Endothelial cell (in vitro differentiated cells): ENCODE results near the gene RNF215. TPM values are rescaled to one million over a fixed set of nuclear protein-coding genes. Genes with fewer than 3 reads are reported as not detected.
A peak's percentile ranks its signal among the peaks of the same experiment; 100 is the strongest.

Source experiments
- DNase-seq: peaks from one replicate; pipeline ENCODE4 v3.0.0; 2021; ENCODE audit warnings: low spot score
- H3K27ac Mint-ChIP-seq: one replicate; pipeline ENCODE4 v1.8.0; 2021; ENCODE audit warnings: mixed read lengths, inconsistent platforms; ENCODE audit not compliant: unreplicated experiment
- H3K27me3 Mint-ChIP-seq: one replicate; pipeline ENCODE4 v1.8.0; 2021; ENCODE audit warnings: mild to moderate bottlenecking, moderate library complexity, mixed read lengths, inconsistent platforms; ENCODE audit not compliant: unreplicated experiment
- H3K36me3 Mint-ChIP-seq: one replicate; pipeline ENCODE4 v1.8.0; 2021; ENCODE audit warnings: mild to moderate bottlenecking, low read depth, mixed read lengths, inconsistent platforms; ENCODE audit not compliant: unreplicated experiment
- H3K4me1 Mint-ChIP-seq: one replicate; pipeline ENCODE4 v1.8.0; 2021; ENCODE audit warnings: mild to moderate bottlenecking, mixed read lengths, inconsistent platforms; ENCODE audit not compliant: unreplicated experiment
- H3K4me3 Mint-ChIP-seq: one replicate; pipeline ENCODE4 v1.8.0; 2021; ENCODE audit warnings: mild to moderate bottlenecking, mixed read lengths, inconsistent platforms; ENCODE audit not compliant: unreplicated experiment
- H3K9me3 Mint-ChIP-seq: one replicate; pipeline ENCODE4 v1.8.0; 2021; ENCODE audit warnings: mixed read lengths, inconsistent platforms; ENCODE audit not compliant: unreplicated experiment
- long read RNA-seq: library from polyadenylated mRNA; unstranded; transcript quantifications from one replicate; pipeline ENCODE4 v2.0.0, GENCODE V29; 2020; ENCODE audit not compliant: unreplicated experiment
- total RNA-seq: library from RNA; stranded (reverse); fragmentation: NEBNext Ultra II Directional; extraction: Animal tissue kit (Norgen Biotek cat#: 25700); gene quantifications from one replicate; pipeline ENCODE4 v1.2.1, GENCODE V29; 2021; ENCODE audit not compliant: unreplicated experiment
- TF ChIP-seq, protein P1 (sequence below): fragments of 200-600 bp; sonication (generic); IDR thresholded peaks from one replicate; pipeline ENCODE4 v1.5.0; 2021; ENCODE audit warnings: antibody characterized with exemption; ENCODE audit not compliant: unreplicated experiment

The RNF215 gene
- total RNA-seq = 39.1 TPM
- long read RNA-seq, partial matches to known transcripts = 0 of 2 reads
- long read RNA-seq, other reads (novel, unspliced or antisense) = 2 of 2 reads

DNA sequence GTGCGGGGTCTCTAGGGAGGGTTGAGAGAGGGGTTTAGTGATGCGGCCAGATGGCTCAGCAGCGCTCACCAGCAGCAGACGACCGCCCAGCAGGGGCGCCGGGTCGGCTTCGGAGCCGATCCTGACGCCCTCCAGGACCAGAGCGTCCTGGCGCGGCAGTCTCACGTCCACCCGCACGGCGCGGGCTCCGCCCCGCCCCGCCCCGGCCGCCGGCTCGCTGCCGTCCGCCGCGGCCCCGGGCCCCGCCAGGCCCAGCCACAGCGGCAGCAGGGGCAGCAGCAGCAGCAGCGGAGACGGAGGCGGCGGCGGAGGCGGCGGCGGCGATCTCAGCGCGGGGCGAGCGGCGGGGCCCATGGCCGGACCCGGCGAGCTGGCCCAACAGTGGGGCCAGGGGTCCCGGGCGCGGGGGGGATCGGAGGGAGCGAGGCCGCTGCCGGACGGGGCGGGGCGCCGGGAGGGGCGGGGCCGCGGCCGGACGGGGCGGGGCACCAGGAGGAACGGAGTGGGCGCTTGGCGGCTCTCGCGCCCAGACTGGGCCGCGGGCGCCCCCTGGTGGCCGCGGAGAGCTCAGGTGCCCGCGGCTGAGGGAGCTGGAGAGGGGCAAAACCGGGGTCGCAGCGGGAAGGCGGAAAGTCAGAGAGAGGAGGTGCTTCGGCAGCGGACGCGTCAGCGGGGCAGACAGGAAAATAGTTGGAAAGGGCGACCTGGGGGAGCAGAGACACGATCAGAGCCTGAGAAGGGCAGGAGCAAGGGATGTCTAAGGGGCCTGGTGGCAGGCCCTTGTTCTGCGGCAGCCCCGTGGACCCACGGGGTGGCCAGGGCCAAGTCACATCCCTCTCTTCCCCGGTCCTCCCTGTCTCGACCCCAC lies at the start of gene RNF215:
Gene RNF215 (minus strand): TSS at position 452 of the 868 bp plus-strand sequence. CDS start 98 bp downstream, at position 354.
- DNase-seq = peak; percentile 96
- TF ChIP-seq, protein P1, sequence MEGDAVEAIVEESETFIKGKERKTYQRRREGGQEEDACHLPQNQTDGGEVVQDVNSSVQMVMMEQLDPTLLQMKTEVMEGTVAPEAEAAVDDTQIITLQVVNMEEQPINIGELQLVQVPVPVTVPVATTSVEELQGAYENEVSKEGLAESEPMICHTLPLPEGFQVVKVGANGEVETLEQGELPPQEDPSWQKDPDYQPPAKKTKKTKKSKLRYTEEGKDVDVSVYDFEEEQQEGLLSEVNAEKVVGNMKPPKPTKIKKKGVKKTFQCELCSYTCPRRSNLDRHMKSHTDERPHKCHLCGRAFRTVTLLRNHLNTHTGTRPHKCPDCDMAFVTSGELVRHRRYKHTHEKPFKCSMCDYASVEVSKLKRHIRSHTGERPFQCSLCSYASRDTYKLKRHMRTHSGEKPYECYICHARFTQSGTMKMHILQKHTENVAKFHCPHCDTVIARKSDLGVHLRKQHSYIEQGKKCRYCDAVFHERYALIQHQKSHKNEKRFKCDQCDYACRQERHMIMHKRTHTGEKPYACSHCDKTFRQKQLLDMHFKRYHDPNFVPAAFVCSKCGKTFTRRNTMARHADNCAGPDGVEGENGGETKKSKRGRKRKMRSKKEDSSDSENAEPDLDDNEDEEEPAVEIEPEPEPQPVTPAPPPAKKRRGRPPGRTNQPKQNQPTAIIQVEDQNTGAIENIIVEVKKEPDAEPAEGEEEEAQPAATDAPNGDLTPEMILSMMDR = peak; percentile 98
- Mint-ChIP-seq H3K4me1 (peaks cover 7% of the 10 kb centered on the region), H3K4me3 (peak within 1 kb of the TSS; percentile 91), H3K27me3 (peaks cover 7% of the 10 kb centered on the region), H3K27ac (peak within 1 kb of the TSS; percentile 82), H3K36me3 (peaks cover 4% of the 10 kb centered on the region), H3K9me3 (no peaks in the 10 kb centered on the region)

DNA sequence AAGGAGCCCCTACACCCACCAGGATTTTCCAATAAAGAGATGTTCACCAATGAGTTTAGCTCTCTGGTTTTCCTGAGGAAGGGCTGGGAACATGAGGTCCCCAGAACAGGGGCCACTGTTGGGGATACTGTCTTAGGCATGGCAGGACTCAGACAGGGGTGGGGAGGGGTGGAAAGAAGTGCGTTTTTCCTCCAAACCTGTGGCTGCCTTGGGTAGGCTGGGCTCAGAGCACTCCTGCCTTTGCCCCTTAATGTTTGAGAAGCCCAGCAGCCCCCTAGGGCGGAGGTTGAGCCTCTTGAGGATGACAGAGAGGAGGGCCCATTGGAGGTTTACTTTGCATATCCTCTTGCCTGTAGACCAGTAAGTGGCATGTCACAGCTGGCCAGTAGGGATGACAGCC lies 49.0 kb upstream of the RNF215 start:
- Mint-ChIP-seq H3K27me3 (peaks cover 12% of the 10 kb centered on the region), H3K4me1 (peaks cover 29% of the 10 kb centered on the region), H3K4me3 (no peak overlapping the region), H3K27ac (peak overlapping the region; percentile 74), H3K36me3 (peaks cover 3% of the 10 kb centered on the region), H3K9me3 (no peaks in the 10 kb centered on the region)
- no peak for DNase-seq
- TF ChIP-seq, protein P1 = no peak

DNA sequence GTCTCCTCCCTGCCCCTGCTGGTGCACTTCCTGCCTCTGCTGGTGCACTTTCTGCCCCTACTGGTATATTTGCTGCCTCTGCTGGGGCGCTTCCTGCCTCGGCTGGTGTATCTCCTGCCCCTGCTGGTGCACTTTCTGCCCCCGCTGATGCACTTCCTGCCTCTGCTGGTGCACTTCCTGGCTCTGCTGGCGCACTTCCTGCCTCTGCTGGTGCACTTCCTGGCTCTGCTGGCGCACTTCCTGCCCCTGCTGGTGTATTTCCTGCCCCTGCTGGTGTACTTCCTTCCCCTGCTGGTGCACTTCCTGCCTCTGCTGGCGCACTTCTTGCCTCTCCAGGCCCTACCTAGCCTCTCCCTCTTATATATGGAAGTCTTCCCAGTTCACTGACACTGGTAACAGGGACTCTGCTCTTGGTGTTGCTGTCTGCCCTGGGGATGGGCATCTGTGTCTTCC lies 48.5 kb upstream of the RNF215 start:
- peaks cover 12% of the 10 kb centered on the region for H3K27me3 Mint-ChIP-seq
- TF ChIP-seq, protein P1 = peak; percentile 25
- H3K4me1 Mint-ChIP-seq = peaks cover 29% of the 10 kb centered on the region
- H3K36me3 Mint-ChIP-seq = peaks cover 3% of the 10 kb centered on the region
- H3K27ac Mint-ChIP-seq = peak overlapping the region; percentile 74
- H3K9me3 Mint-ChIP-seq = no peaks in the 10 kb centered on the region
- peak; percentile 46 for DNase-seq
- no peak overlapping the region for H3K4me3 Mint-ChIP-seq

DNA sequence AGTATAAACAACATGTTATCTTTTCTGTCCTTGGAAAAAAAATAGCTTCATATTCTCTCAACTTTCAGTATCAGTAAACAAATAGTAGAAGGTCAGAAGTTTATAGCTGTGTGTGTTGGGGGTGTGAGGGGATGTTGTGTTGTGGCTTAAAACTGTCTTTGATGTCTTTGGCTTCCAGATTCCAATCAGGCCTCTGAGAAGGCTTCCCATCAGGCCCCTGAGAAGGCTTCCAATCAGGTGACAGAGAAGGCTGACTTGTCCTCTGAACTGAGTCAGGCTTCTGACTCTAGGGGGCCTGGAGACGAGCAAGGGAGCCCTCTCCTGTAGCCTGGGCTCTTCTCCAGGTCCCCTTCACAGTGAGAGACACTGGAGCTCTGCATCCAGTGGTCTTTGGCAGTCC lies 47.6 kb upstream of the RNF215 start:
- Mint-ChIP-seq H3K36me3 (peaks cover 8% of the 10 kb centered on the region), H3K4me1 (peaks cover 33% of the 10 kb centered on the region), H3K4me3 (no peak overlapping the region), H3K9me3 (no peaks in the 10 kb centered on the region), H3K27me3 (peaks cover 12% of the 10 kb centered on the region), H3K27ac (no peak overlapping the region)
- TF ChIP-seq, protein P1 = no peak
- DNase-seq = no peak

DNA sequence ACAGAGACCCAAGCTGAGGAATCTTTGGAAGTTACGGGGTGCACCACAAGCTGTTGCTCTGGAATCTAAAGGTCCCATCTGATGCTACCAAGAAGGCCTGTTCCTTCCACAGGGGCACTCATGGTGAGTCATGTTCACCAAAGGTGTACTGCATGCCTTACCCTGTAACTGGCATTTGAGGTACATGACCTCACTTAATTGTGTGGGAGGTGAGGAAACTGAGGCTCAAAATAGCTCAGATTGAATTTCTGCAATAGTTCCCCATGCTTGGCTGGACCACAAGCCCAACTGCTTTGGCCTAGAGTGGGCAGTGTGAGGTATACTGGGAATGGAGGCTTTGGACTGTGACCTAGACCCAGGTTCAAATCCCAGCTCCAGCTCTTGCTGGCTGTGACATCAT lies 46.6 kb upstream of the RNF215 start:
- H3K4me1 Mint-ChIP-seq = peaks cover 33% of the 10 kb centered on the region
- H3K4me3 Mint-ChIP-seq = no peak overlapping the region
- peaks cover 8% of the 10 kb centered on the region for H3K36me3 Mint-ChIP-seq
- no peak overlapping the region for H3K27ac Mint-ChIP-seq
- H3K9me3 Mint-ChIP-seq = no peaks in the 10 kb centered on the region
- TF ChIP-seq, protein P1 = no peak
- DNase-seq = no peak
- H3K27me3 Mint-ChIP-seq = peaks cover 12% of the 10 kb centered on the region
